Coronary artery (tissue), 2 donors: Measurements from ENCODE around the gene LFNG.

ENCODE experiments used
- DNase-seq: peaks from one replicate; pipeline ENCODE4 v3.0.0-alpha.2; 2017; ENCODE audit warnings: low spot score
- H3K27ac ChIP-seq, 2 donors: fragments of 200-600 bp; sonication (generic); one replicate each; pipeline ENCODE4 v1.5.1; 2016 to 2019
- H3K4me3 ChIP-seq: fragments of 200-600 bp; sonication (generic); 2 replicates; pipeline ENCODE4 v1.5.1; 2016; ENCODE audit warnings: mild to moderate bottlenecking, moderate library complexity
- TF ChIP-seq, protein P1 (sequence below): fragments of 200-600 bp; sonication (generic); IDR thresholded peaks from one replicate; pipeline ENCODE4 v1.5.1; 2019; ENCODE audit warnings: antibody characterized with exemption

LFNG gene

DNA sequence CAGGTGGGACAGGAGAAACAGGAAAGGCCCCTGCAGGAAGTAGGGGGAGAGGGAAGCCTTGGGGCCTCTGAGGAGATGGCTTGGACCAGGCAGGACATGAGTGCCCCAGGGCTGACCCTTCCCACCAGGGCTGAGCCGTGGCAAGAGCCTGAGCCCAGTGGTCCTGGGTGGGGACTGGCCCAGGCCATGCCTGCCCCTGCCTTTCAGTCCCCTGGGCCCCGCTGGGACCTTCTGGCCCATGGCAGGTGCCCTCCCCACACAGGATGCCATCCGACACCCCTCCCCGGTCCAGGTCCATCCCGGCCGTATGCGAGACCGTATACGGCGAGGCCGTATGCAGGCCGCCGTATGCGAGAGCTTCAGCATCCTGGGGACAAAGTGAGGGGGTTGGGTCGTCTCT, 45.4 kb upstream of the LFNG start:
- DNase-seq, result no peak
- Histone ChIP-seq H3K27ac (no peak overlapping the region), H3K4me3 (no peak overlapping the region)
- TF ChIP-seq, protein P1, sequence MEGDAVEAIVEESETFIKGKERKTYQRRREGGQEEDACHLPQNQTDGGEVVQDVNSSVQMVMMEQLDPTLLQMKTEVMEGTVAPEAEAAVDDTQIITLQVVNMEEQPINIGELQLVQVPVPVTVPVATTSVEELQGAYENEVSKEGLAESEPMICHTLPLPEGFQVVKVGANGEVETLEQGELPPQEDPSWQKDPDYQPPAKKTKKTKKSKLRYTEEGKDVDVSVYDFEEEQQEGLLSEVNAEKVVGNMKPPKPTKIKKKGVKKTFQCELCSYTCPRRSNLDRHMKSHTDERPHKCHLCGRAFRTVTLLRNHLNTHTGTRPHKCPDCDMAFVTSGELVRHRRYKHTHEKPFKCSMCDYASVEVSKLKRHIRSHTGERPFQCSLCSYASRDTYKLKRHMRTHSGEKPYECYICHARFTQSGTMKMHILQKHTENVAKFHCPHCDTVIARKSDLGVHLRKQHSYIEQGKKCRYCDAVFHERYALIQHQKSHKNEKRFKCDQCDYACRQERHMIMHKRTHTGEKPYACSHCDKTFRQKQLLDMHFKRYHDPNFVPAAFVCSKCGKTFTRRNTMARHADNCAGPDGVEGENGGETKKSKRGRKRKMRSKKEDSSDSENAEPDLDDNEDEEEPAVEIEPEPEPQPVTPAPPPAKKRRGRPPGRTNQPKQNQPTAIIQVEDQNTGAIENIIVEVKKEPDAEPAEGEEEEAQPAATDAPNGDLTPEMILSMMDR, result no peak

GRCh38 chr7:2474813-2475677, 44.5 kb upstream of the LFNG start:
- DNase-seq, result no peak
- TF ChIP-seq, protein P1, result no peak
- H3K4me3 ChIP-seq, result no peak overlapping the region
- H3K27ac ChIP-seq, result no peak overlapping the region

GRCh38 chr7:2475678-2476015, 43.9 kb upstream of the LFNG start:
- no peak for DNase-seq
- no peak overlapping the region for H3K27ac ChIP-seq
- TF ChIP-seq, protein P1, result no peak
- no peak overlapping the region for H3K4me3 ChIP-seq

DNA sequence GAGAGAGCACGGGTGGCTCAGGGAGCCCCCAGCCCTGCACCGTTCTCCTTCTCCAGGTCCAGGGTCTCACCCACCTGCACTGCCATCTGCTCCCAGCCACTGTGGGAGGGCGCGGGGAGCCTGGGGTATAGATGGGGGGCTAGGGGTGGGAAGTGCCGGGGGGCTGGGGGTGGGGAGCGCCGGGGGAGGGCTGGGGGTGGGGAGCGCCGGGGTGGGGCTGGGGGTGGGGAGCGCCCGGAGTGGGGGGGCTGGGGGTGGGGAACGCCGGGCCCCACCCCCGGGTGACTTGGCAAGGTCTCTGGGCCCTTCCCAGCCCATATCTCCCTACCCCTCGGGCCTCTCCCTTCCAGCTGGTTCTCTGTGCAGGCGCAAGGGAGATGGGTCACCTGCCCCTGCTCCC, 43.3 kb upstream of the LFNG start, which contains the start of gene GRIFIN:
TSS of gene GRIFIN (minus strand) at position 101 of the 400 bp plus-strand sequence. CDS start at position 86, 15 bp downstream.
- TF ChIP-seq, protein P1, result no peak
- no peak for DNase-seq
- H3K27ac ChIP-seq, result no peak within 1 kb of the TSS
- no peak within 1 kb of the TSS for H3K4me3 ChIP-seq

DNA sequence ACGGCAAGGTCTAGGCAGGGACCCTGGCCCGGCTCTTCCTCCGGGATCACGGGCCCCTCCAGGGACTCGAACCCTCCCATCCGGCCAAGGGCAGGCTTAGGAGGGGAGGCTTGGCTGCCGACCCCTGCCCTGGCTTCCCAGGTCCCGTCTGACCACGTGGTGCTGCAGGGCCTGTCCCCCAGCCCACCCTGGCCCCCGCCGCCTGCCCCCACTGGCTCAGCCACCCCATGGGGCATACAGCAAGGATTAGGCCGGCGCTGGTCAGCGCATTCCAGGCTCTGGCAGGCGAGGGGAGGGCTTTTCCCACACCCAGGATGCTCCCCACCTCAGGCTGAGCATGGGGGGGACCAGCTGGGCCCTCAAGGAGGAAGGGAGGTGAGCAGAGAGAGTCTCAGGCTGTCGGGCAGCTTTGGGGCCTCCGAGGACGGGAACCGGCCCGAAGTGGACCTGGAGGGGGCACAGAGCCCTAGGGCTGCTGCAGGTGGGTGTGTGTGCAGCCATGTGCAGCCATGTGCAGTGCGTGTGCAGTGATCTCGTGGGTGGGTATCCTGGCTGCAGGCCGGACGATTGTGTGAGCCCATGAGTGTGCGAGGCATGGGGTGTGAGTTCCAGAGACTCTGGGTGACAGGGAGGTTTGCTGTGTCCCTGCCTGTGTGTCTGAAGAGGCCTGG, 42.7 kb upstream of the LFNG start:
- Histone ChIP-seq H3K27ac (no peak overlapping the region), H3K4me3 (no peak overlapping the region)
- DNase-seq, result no peak
- TF ChIP-seq, protein P1, result no peak

DNA sequence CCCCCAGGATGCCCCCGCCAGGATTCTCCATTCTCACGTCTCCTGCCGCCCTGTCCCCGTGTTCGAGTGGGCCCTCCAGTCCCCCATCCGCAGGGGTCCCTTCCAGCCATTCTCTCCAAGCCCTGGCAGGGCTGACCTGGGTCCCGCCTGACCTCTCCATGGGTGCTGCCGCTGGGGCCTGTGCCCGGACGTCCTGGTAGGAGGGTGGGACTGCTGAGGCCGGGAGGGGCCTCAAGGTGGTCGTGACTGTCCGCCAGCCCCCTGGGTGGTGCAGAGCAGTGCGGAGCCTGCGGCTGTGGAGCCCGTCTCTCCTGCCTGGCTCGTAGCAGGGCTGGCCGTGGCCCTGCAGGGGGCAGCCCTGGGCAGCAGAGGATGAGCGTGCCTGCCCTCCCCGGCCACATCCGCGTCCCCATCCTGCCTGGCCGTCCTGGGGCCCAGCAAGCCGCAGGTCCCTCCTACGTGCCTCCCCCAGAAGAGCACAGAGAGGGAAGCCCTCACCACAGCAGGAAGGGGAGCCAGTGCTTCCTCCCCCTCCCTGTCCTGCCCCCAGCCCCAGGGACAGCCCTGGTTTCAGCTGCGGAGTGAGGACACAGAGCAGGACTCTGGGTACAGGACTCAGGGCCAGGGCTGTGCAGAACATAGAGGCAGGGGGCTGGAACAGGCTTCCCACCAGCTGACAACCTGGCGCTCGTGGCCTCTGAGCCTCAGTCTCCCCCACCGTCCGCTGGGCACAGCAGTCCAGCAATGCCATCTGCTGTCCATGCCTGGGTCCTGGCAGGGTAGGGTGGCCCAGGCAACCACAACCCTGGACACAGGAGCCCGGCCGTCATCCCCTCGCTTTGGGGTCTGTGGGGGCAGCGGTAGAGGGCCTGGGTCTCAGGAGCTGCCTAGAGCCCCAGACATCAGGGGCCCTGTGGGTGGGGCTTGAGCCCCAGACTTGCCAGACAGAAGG, 41.9 kb upstream of the LFNG start:
- DNase-seq, result no peak
- TF ChIP-seq, protein P1, result peak; percentile 54
- Histone ChIP-seq H3K27ac (peak overlapping the region in 1 of 2 donors; percentile 16), H3K4me3 (peak overlapping the region; percentile 48)
